AG20443 (cell line): ENCODE data around the gene VPS51.
A peak's percentile ranks its signal among the peaks of the same experiment; 100 is the strongest.

Experiments
- DNase-seq: peaks from one replicate; pipeline ENCODE4 v3.0.0; 2012; ENCODE audit warnings: low spot score, mixed read lengths

The VPS51 gene

DNA sequence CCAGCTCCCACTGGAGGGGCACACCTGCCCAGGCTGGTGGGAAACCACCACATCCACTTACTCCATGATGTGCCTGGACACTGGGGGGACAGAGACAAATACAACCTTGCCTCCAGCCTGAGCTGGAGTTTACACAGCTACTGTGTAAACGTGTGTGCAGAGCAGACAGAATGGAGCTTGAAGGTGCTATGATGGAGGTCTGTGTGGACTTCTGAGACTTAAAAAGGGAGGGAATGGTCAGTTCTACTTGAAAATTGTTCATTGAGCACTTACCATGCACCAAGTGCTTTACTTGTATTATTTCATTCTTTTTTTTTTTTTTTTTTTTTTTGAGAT lies 23.4 kb upstream of the VPS51 start:
- DNase-seq = no peak

DNA sequence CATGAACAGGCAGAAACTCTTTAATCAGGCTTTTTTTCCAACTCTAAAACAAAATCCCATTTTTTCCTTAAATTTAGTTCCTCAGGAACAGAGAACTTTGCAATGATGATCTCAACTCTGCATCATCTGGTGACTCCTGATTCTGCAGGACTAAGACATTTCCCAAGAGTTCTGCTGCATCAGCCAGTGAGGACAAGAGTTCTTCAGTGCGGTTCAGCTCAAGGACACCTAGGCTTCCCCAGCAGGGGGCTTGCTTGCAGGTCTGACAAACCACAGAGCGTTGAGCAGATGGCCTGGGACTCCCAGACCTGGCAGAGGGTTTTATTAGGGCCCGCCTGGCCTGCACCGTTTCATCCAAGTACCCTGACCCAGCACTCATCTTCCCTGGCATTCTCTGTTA lies 18.6 kb upstream of the VPS51 start:
- DNase-seq = no peak

DNA sequence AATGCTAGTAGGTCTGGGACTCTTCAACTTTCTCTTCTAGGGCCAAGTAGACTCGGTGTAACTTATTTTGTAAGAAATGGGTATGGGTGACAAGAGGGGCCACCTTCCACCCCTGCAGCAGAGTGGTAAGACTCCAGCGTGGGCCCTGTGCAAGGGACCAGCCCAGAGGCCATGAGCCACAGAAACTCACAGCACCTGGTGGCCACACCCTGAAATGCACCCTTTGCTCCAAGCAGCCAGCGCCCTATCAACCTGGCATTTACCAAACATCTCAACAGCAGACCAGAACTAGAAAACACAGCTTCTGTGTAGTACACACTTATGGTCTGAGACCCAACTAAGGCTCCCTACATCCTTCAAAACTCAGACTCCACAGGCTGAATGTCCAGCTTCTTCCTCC lies 17.9 kb upstream of the VPS51 start:
- peak; percentile 61 for DNase-seq

DNA sequence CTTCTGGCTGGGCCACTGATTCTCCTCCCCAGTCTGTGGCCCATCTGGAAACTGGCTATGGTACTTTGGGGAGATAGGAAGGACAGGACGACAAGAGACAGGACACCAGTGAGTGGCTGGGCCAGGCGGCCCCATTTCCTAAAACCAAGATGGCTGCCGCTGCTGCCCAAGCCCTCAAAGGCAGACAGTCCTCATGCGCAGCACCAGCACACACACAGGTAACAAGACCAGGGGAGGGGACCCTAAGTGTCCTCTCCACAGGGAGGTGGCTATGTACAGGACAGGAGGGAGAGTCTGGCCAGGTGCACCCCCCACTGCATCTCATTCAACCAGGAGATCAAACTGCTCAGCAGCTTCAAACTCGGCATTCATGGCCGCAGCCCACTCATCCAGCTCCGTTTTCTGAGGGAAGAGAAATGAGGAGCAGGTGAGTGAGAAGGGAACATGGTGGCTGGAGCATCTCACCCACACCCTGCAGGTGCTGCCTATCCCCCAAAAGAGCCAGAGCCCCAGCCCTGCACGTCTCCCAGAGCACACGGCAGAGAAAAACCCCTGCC lies 17.1 kb upstream of the VPS51 start:
- DNase-seq = no peak

DNA sequence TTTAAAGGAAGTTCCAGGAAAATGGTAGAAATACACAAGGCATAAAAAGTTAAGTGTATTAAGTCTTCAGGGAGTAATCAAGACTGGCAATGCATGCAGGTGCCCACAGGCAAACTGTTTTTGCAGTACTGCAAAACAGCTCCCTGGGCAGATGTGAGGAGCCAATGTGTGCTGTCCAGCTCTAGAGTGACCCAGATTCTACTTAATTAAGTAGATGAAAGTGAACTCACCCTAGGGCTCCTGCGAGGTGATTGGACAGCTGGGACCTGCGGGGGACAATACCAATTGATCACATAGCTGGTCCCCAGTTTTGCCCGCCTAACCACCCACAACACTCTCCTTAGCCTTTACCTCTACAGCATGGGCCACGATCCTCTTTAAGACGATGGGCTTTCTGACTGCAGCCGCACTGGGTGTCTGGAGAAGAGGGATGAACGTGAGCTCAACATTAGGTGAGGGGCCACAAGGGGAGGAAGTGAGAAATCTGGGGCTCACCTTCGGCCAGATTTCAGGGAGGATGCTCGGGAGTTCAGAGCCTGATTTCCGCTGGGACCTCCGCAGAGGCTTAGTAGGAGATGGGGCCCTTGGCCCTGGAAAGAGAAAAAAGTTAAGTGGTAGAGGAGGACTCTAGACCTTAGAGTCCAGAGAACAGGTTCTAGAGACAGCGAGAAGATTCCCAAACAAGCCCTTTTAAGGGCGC lies 12.7 kb upstream of the VPS51 start:
- DNase-seq = no peak

DNA sequence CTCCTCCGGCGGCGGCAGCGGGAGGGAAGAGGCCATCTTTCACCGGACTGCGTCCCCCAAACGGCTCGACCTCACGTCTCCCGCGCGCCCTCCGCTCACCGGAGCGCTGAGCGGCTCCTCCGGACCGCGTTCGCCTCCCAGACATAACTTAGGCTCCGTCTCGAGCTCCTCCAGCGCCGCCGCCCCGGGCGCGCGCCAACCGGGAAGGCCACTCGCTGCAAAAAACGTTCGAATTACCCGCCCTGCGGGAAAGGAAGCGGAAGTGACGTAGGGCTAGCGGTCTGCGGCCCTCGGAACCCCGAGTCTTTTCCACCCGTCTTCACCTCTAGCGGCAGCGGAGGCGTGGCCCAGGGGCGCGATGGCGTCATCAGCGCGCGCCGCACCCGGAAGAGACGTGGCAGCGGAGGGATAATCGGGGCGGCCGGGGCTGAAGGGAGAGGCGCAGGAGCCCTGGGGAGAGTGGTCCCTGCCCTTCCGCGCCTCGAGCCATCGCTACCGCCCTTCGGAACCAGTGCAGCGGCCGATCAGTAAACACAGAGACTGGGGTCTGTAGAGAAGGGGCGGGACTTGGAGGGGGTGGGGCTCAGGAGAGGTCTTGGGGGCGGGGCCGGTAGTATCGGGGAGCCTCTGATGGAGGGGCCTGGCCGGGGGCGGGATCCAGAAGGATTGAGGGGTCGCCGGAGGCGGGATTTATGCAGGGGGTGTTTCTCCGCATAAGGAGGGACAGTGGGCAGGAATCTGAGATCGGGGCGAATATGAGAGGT lies 12.0 kb upstream of the VPS51 start, which contains the start of the genes CDCA5 and ZFPL1:
CDCA5 (minus strand) TSS at position 207 of the 764 bp plus-strand sequence; CDS start at position 145, 62 bp downstream.
ZFPL1 (plus strand) TSS at position 389 of the 764 bp plus-strand sequence. CDS start 477 bp downstream, outside the sequence.
- peak; percentile 100 for DNase-seq

DNA sequence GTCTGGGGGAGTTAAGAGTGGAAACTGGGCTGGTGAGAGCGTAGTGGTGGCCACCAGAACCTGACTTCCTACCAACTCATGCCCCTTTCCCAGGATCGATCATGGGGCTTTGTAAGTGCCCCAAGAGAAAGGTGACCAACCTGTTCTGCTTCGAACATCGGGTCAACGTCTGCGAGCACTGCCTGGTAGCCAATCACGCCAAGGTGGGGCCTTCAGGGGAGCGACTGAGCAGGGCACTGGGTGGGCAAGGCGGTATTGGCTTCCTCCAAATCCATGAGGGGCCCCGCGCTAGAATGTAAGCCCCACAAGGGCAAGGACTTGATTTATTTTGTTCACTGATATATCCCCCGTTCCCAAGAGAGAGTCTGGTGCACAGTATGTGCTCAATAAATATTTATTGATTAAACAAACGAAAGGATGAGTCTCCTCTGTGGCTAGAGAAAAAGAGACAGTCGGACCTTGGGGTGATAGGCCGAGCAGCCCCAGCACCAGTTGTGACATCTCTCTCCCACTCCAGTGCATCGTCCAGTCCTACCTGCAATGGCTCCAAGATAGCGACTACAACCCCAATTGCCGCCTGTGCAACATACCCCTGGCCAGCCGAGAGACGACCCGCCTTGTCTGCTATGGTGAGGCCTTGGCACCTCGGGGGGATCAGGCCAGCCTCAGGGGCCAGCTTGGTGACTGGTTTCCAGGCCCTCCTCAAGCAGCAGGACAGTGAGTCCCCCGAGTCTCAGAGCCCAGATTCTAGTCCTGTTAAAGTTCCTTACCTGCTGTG lies 11.2 kb upstream of the VPS51 start:
- DNase-seq = no peak

DNA sequence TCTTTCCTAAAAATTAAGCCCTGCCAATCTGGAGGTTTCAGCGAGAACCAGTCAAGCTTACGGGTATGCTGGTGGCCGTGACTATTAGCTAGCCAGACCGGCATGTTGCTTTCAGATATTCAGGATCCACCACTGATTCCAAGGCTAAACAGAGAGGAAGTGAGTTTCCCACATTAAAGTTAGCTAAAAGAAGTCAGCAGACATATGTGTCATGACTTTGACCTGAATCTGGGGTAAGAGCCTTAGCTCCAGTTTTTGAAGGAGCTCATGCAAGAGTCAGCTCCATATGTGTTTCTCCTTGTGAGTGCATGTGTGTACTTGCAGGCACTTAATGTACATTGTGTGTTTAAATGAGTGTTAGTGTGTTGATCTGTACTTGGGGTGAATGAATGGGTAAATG lies 10.6 kb upstream of the VPS51 start:
- DNase-seq = no peak

DNA sequence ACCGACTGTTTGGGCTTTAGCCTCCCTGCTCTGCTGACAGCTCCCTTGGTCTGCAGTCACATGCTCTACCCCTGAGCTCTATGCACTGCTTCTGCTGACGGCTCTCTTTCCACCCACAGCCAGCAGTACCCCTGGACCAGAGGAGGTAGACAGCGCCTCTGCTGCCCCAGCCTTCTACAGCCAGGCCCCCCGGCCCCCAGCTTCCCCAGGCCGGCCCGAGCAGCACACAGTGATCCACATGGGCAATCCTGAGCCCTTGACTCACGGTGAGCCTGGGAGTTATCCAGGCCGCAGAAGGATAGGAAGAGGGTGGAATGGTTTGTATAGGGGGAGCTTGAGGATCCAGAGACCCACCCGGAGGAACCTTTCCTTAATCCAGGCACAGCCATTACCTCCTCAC lies 9.2 kb upstream of the VPS51 start:
- no peak for DNase-seq

DNA sequence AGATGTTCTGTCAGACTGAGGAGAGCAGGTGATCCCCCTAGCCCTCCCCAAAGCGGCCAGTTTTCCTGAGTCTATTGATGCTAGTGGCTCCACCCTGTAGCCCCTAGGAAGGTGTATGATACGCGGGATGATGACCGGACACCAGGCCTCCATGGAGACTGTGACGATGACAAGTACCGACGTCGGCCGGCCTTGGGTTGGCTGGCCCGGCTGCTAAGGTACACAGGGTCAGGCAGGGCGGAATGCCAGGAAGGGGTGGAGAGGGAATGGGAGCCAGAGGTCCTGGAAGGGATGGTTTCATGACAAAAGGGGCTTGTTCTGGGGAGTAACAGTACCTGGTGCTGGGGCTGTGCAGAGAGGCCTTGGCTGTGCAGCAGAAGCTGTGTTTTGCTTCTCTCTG lies 8.8 kb upstream of the VPS51 start:
- no peak for DNase-seq

DNA sequence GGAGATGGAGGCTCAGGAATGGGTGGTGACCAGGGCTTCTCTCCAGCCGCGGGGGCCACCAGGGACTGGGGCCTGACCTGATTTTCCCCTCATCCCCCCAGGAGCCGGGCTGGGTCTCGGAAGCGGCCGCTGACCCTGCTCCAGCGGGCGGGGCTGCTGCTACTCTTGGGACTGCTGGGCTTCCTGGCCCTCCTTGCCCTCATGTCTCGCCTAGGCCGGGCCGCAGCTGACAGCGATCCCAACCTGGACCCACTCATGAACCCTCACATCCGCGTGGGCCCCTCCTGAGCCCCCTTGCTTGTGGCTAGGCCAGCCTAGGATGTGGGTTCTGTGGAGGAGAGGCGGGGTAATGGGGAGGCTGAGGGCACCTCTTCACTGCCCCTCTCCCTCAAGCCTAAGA lies 8.2 kb upstream of the VPS51 start:
- DNase-seq = no peak

DNA sequence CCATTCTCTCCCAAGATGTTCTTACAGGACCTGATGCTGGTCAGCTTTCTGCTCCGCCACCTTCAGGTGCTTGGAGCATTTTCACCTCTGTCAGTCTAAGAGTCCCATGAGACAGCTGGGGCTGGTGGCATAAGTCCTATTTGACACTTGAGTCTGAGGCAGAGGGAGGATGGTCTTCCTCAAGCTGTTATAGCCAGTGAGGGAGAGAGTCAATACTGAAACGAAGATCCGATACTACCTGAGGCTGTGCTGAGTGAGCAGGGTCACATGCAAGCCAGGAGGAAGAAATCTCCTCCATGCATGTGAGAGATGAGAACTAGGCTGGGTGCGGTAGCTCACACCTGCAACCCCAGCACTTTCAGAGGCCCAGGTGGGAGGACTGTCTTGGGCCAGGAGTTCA lies 6.4 kb upstream of the VPS51 start:
- DNase-seq = no peak

DNA sequence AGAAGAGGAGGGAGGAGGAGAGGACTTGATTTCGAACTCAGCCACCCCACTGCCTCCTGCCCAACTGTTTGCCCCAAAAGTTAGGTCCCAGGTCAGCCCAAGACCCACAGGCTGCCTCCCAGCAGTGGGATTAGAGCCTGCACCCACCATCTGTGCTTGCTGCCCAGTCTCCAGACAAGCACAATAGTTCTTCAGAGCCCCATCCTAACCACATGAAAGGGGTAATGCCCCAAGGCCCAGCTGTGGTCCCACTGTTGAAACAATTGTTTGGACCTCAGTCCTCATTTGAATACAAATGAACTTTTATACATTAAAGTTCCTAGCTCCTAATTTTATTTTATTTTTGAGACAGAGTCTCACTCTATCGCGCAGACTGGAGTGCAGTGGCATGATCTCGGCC lies 5.4 kb upstream of the VPS51 start:
- no peak for DNase-seq

DNA sequence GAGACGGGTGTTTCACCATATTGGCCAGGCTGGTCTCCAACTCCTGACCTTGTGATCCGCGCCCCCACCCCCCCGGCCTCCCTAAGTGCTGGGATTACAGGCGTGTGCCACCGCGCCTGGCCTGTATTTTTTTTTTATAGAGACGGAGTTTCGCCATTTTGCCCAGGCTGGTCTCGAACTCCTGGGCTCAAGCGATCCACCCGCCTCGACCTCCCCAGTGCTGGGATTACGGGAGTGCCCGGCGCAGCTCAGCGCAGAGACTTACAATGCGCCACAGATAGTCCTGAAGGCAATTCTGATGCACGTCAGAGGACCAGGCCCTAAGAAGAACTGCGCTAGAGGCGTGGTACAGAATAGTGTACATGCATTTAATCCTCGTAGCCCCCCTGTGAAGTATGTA lies 587 bp upstream of the VPS51 start:
- no peak for DNase-seq

DNA sequence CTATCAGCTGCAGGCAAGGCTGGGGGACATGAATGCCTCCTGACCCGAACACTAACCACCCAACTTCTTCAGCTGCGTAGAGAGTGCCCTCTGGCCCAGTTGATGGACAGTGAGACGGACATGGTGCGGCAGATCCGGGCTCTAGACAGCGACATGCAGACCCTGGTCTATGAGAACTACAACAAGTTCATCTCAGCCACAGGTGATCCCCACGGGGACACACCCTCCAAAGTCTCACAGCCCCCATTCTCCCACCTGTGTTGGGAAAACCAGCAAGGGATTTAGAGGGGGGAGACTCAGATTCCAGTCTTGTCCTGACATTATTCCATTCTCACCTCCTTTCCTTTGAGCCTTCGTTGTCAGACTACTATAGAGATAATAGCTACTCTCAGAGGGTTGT lies 912 bp downstream of the VPS51 start:
- no peak for DNase-seq

DNA sequence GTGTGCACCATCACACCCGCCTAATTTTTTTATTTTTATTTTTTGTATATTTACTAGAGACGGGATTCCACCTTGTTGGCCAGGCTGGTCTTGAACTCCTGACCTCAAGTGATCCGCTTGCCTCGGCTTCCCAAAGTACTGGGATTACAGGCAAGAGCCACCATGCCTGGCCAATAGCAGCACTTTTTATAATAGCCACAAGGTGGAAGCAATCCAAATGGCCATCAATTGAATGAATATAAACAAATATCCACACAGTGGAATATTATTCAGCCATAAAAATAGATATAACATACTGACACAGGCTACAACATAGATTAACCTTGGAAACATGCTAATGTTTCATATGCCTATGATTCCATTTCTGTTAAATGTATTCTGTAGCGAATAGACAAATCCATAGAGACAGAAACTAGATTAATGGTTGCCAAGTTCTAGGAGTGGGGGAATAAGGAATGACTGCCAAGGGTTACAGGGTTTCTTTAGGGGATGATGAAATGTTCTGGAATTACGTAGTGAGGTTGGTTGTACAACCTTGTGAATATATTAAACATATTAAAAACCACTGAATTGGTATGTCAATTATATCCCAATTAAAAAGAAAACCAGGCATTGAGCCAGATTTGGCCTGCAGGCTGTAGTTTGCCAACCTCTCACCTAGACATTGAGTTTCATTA lies 4.8 kb downstream of the VPS51 start:
- no peak for DNase-seq

DNA sequence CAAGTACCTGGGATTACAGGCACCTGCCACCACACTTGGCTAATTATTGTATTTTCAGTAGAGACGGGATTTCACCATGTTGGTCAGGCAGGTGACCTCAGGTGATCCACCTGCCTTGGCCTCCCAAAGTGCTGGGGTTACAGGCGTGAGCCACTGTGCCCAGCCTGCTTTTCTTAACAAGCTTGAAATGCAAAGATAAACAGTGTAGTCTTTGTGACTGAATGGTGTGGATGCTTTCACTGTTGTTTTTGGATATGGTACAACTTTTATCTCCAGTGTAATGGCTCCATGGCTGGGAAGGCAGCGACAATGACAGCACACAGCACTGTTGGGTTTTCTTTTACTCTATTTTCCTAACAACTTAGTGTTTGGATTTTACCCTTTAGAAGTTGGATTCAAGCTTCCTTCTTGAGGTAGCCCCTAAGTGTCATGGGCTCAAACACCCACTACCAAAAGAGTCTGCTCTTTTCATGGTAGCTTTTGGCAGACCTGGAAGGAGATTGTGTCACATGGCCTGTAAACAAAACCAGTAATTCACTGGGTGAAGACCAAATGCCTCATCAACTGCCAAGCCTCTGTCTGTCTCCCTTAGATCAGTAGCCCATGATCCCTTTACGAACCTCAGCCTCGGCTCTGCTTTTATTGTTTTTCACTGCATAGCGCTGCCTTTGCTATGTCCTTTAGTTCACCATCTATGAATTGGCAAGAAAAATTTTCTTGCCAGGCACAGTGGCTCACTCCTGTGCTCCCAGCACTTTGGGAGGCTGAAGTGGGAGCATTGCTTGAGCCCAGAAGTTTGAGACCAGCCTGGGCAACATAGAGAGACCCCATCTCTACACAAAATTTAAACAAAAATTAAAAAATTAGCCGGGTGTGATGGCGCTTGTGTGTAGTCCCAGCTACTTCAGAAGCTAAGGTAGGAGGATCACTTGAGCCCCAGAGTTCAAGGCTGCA lies 6.4 kb downstream of the VPS51 start:
- no peak for DNase-seq

DNA sequence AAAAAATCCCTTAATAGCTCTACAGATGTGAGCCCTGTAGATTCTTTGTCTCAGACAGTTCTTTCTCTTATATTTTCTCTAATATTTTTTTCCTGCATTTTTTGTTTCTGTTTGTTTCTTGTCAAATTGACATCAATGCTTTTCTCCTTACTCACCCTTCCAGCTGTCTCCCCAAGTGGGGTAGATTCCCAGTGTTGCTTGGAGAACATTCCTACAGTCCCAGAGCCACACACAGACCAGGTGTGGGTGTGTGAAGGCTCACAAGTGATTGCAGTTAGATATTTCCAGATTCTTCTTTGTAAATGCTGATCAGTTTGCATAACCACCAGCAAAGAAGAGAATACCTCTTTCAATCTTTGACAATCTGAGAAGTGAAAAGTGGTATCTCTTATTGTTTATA lies 7.5 kb downstream of the VPS51 start:
- DNase-seq = no peak

DNA sequence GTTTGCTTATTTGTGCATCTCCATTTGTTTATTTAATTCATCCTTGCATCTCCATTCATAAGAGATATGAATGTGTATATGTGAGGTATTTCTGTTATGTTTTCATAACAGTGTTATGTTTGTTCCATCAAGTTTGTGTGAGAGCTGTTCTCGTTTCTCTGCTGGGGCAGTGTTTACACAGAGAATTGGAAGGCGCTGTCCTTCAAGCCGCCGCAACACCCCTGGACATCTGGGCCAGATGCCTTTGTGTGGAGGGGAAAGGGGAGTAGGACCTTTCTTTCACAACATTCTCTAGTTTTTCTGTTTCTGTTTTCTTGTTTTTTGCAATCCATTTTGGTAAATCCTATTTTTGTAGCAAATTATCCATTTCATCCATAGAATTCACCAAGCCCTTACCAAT lies 8.6 kb downstream of the VPS51 start:
- no peak for DNase-seq

DNA sequence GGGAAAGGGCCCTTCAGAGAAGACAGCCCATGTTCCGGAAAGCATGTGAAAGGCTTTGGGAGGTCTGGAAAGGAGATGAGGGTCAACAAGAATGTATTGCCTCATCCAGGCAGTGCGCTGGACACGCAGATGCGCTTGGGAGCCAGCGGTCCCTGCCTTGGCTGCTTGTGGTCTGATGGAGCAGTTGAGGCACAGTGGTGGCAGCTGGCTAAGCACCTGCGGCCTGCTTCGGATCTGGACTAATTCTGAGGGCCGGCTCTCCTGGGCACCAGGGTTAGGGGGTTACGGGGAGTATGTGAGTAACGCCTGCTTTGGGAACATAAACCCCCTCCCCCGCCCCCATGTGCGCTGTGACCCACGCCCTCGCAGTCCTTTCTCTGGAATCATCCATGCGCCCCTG lies 11.1 kb downstream of the VPS51 start:
- DNase-seq = no peak
